Measurements from ENCODE around the gene JAK1.
"Not testable (repeated sequence)": the region's sequence is repeated elsewhere in the genome, so short reads cannot be mapped to it uniquely, and the experiment has no call there.

Gene JAK1

GRCh38 chr1:64966158-64966971 is at the start of gene JAK1:
Gene JAK1, minus strand, starts transcription at chr1:64966549. Its CDS starts 80,285 bp downstream, at chr1:64886264.
- DNase-seq = peak; percentile 69

- no peak for DNase-seq
These were observed 48.0 kb upstream of the JAK1 start for GRCh38 chr1:65014321-65014720.

- DNase-seq = no peak
These were observed 45.6 kb upstream of the JAK1 start for GRCh38 chr1:65011983-65012382.

- DNase-seq = no peak
These were observed 43.5 kb upstream of the JAK1 start for GRCh38 chr1:65009724-65010420.

GRCh38 chr1:65009176-65009575 is 42.8 kb upstream of the JAK1 start:
- no peak for DNase-seq

GRCh38 chr1:65006806-65007205 is 40.5 kb upstream of the JAK1 start:
- no peak for DNase-seq

GRCh38 chr1:65003316-65003664 is 36.9 kb upstream of the JAK1 start:
- DNase-seq = no peak

- DNase-seq = no peak
These were observed 36.4 kb upstream of the JAK1 start for GRCh38 chr1:65002508-65003315.

GRCh38 chr1:65002156-65002507 is 35.8 kb upstream of the JAK1 start:
- DNase-seq = no peak

- no peak for DNase-seq
These were observed 35.0 kb upstream of the JAK1 start for GRCh38 chr1:65001231-65001792.

GRCh38 chr1:64998425-64998948 is 32.1 kb upstream of the JAK1 start:
- not testable (repeated sequence) for DNase-seq

GRCh38 chr1:64996541-64997257 is 30.4 kb upstream of the JAK1 start:
- no peak for DNase-seq

GRCh38 chr1:64995316-64995715 is 29.0 kb upstream of the JAK1 start:
- no peak for DNase-seq

- DNase-seq = no peak
These were observed 20.8 kb upstream of the JAK1 start for GRCh38 chr1:64986903-64987871.

GRCh38 chr1:64984737-64985136 is 18.4 kb upstream of the JAK1 start:
- DNase-seq = no peak

GRCh38 chr1:64984106-64984505 is 17.8 kb upstream of the JAK1 start:
- DNase-seq = no peak

GRCh38 chr1:64983110-64983509 is 16.8 kb upstream of the JAK1 start:
- no peak for DNase-seq

- no peak for DNase-seq
These were observed 15.5 kb upstream of the JAK1 start for GRCh38 chr1:64981601-64982533.

GRCh38 chr1:64980745-64981600 is 14.6 kb upstream of the JAK1 start:
- no peak for DNase-seq
